Osteocyte (in vitro differentiated cells): Measurements from ENCODE around the gene NDST1. TPM values are rescaled to one million over a fixed set of nuclear protein-coding genes. Genes with fewer than 3 reads are reported as not detected.
A peak's percentile ranks its signal among the peaks of the same experiment; 100 is the strongest.
"Not testable (repeated sequence)": the region's sequence is repeated elsewhere in the genome, so short reads cannot be mapped to it uniquely, and the experiment has no call there.

Experiments used
- DNase-seq: peaks from one replicate; pipeline ENCODE4 v3.0.0; 2021; ENCODE audit warnings: mixed read lengths; ENCODE audit not compliant: unreplicated experiment; ENCODE audit errors: extremely low spot score
- H3K27ac Mint-ChIP-seq: one replicate; pipeline ENCODE4 v1.8.0; 2021; ENCODE audit warnings: mild to moderate bottlenecking, mixed read lengths; ENCODE audit not compliant: unreplicated experiment
- H3K27me3 Mint-ChIP-seq: one replicate; pipeline ENCODE4 v1.8.0; 2021; ENCODE audit warnings: mixed read lengths; ENCODE audit not compliant: unreplicated experiment
- H3K36me3 Mint-ChIP-seq: one replicate; pipeline ENCODE4 v1.8.0; 2021; ENCODE audit warnings: mixed read lengths; ENCODE audit not compliant: unreplicated experiment
- H3K4me1 Mint-ChIP-seq: one replicate; pipeline ENCODE4 v1.8.0; 2021; ENCODE audit warnings: mixed read lengths; ENCODE audit not compliant: unreplicated experiment
- H3K4me3 Mint-ChIP-seq: one replicate; pipeline ENCODE4 v1.8.0; 2021; ENCODE audit warnings: mild to moderate bottlenecking, moderate library complexity, mixed read lengths; ENCODE audit not compliant: unreplicated experiment
- H3K9me3 Mint-ChIP-seq: one replicate; pipeline ENCODE4 v1.8.0; 2021; ENCODE audit warnings: mixed read lengths; ENCODE audit not compliant: unreplicated experiment
- total RNA-seq: library from RNA; stranded (reverse); gene quantifications from 2 replicates; pipeline ENCODE4 v1.2.1, GENCODE V29; 2021
- TF ChIP-seq, protein P1 (sequence below): fragments of 200-600 bp; sonication (generic); IDR thresholded peaks from 2 replicates; pipeline ENCODE4 v1.5.0; 2021; ENCODE audit warnings: antibody characterized with exemption, mild to moderate bottlenecking, moderate library complexity

The NDST1 gene
- total RNA-seq, 1 donor from 2014 or later = 110 TPM

DNA sequence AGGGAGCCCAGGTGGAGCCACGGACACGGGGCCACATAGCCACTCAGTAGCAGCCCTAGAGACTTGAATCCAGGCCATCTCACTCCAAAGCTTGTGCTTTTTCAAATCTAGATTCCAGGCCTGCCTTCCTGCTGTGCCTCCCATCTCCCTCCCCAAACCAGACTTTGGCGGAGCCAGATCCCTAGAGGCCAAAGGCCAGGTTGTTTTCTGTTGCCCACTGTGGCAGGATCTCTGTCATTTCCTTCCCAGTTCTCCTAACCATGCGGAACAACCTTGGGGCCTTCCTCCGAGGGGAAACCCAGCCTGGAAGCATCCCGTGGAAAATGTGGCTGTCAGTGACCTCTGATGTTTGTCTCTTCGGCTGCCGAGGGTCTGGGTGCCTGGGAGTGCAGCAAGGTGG lies 42.0 kb upstream of the NDST1 start:
- H3K27me3 Mint-ChIP-seq = no peaks in the 10 kb centered on the region
- H3K36me3 Mint-ChIP-seq = no peaks in the 10 kb centered on the region
- TF ChIP-seq, protein P1, sequence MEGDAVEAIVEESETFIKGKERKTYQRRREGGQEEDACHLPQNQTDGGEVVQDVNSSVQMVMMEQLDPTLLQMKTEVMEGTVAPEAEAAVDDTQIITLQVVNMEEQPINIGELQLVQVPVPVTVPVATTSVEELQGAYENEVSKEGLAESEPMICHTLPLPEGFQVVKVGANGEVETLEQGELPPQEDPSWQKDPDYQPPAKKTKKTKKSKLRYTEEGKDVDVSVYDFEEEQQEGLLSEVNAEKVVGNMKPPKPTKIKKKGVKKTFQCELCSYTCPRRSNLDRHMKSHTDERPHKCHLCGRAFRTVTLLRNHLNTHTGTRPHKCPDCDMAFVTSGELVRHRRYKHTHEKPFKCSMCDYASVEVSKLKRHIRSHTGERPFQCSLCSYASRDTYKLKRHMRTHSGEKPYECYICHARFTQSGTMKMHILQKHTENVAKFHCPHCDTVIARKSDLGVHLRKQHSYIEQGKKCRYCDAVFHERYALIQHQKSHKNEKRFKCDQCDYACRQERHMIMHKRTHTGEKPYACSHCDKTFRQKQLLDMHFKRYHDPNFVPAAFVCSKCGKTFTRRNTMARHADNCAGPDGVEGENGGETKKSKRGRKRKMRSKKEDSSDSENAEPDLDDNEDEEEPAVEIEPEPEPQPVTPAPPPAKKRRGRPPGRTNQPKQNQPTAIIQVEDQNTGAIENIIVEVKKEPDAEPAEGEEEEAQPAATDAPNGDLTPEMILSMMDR = no peak
- no peaks in the 10 kb centered on the region for H3K9me3 Mint-ChIP-seq
- H3K27ac Mint-ChIP-seq = no peak overlapping the region
- H3K4me3 Mint-ChIP-seq = no peak overlapping the region
- no peak for DNase-seq
- H3K4me1 Mint-ChIP-seq = peaks cover 38% of the 10 kb centered on the region

DNA sequence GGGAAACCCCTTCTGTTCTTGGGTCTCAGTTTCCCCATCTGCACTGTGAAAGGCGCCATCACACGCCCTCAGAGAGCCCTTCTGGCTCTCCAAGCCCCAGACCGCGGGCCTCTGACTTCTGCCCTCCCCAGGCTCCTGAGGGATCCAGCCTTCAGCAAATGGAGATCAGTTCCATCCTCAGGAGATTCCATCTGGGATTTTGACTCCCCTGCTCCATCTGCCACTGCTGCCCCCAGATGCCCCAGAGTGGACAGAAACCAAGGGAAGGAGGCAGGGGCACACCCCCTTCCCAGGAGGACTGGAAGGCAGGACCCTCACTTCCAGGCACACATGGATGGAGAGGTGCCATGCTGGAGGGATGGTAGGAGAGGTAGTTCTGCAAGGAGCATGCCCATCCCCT lies 39.7 kb upstream of the NDST1 start:
- no peak overlapping the region for H3K4me3 Mint-ChIP-seq
- no peaks in the 10 kb centered on the region for H3K27me3 Mint-ChIP-seq
- no peaks in the 10 kb centered on the region for H3K9me3 Mint-ChIP-seq
- peaks cover 48% of the 10 kb centered on the region for H3K4me1 Mint-ChIP-seq
- no peaks in the 10 kb centered on the region for H3K36me3 Mint-ChIP-seq
- no peak for DNase-seq
- no peak overlapping the region for H3K27ac Mint-ChIP-seq
- TF ChIP-seq, protein P1 = no peak

DNA sequence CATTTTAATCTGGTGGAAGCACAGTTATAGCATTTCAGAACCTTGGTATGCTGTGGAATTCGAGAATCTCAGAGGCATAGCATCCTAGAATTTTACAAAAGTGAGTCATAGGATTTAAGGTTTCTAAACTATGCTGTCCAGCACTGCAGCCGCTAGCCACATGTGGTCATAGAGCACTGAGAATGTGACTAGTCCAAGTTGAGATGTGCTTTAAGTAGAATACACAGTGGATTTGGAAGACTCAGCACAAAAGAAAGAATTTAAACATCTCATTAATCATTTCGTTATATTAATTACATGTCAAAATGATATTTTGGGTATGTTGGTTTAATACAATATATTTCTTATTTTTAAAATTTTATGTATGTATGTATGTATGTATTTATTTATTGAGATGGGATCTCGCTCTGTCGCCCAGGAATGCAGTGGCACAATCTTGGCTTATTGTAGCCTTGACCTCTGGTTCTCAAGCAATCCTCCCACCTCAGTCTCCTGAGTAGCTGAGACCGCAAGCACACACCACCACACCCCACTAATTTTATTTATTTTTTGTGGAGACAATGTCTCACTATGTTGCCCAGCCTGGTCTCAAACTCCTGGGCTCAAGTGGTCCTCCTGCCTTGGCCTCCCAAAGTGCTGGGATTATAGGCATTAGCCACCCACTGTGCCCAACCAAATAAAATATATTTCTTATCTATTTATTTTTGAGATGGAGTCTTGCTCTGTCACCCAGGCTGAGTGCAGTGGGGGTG lies 38.0 kb upstream of the NDST1 start:
- H3K4me1 Mint-ChIP-seq = peaks cover 58% of the 10 kb centered on the region
- DNase-seq = no peak
- H3K4me3 Mint-ChIP-seq = no peak overlapping the region
- no peaks in the 10 kb centered on the region for H3K27me3 Mint-ChIP-seq
- no peaks in the 10 kb centered on the region for H3K36me3 Mint-ChIP-seq
- H3K27ac Mint-ChIP-seq = peak overlapping the region; percentile 77
- TF ChIP-seq, protein P1 = no peak
- H3K9me3 Mint-ChIP-seq = no peaks in the 10 kb centered on the region

DNA sequence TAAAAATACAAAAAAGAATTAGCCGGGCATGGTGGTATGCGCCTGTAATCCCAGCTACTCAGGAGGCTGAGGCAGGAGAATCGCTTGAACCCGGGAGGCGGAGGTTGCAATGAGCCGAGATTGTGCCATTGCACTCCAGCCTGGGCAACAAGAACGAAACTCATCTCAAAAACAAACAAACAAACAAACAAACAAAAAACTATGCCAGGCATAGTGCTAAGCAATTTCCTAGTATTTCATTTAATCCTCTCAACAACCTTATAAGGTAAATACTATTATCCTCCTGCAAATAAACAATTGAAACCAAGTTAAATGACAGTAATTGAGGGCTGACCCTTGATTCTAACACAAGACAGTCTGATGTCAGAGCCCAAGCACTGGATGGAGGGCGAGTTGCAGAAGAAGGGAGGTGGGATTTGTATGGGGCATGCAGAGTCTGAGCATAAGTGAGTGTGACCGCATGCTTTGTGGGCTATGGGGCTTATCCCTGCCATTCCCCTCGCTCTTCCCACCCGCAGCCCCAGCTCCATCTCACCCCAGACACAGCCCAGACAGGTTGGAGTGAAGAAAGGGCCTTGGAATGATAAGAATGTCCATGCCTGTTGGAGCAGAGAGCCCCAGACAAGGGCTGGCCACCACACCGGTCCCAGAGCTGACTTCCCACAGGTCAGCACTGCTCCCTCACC lies 34.1 kb upstream of the NDST1 start:
- peaks cover 60% of the 10 kb centered on the region for H3K4me1 Mint-ChIP-seq
- no peak for DNase-seq
- no peaks in the 10 kb centered on the region for H3K36me3 Mint-ChIP-seq
- H3K9me3 Mint-ChIP-seq = no peaks in the 10 kb centered on the region
- H3K27me3 Mint-ChIP-seq = no peaks in the 10 kb centered on the region
- H3K27ac Mint-ChIP-seq = peak overlapping the region; percentile 89
- no peak overlapping the region for H3K4me3 Mint-ChIP-seq
- TF ChIP-seq, protein P1 = no peak

DNA sequence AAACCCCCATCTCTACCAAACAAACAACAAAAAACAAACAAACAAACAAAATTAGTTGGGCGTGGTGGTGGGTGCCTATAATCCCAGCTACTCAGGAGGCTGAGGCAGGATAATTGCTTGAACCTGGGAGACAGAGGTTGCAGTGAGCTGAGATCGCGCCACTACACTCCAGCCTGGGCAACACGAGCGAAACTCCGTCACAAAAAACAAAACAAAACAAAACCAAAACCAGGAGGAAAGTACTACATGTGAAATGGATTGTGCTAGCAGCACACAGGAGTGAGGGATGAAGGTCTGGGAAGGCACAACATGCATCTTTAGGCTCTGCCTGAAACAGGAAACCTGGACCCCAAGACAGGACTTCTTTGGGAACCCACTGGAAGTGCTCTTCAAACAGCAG lies 31.4 kb upstream of the NDST1 start:
- not testable (repeated sequence) for H3K36me3 Mint-ChIP-seq, DNase-seq, H3K27me3 Mint-ChIP-seq, H3K27ac Mint-ChIP-seq, H3K4me3 Mint-ChIP-seq, H3K9me3 Mint-ChIP-seq
- H3K4me1 Mint-ChIP-seq = peaks cover 41% of the 10 kb centered on the region
